K562 (cell line): ENCODE measurements around the gene PCNX3. TPM values are rescaled to one million over a fixed set of nuclear protein-coding genes. Genes with fewer than 3 reads are reported as not detected.

Experiments used
- BCOR ChIP-seq: fragments of 450-650 bp; IDR thresholded peaks from 2 replicates; pipeline ENCODE4 v1.6.1; 2016
- CBFB ChIP-seq: sonication (generic); formaldehyde crosslinking; IDR thresholded peaks from 2 replicates; pipeline ENCODE4 v1.4.0; 2020; ENCODE audit warnings: mild to moderate bottlenecking, missing genetic modification reagents
- CC2D1A ChIP-seq: fragments of 450-650 bp; IDR thresholded peaks from 2 replicates; pipeline ENCODE4 v1.6.1; 2017; ENCODE audit warnings: mild to moderate bottlenecking
- ESRRB ChIP-seq: fragments of 250-450 bp; sonication (Bioruptor Pico); IDR thresholded peaks from 2 replicates; pipeline ENCODE4 v1.5.0; 2020; ENCODE audit warnings: mild to moderate bottlenecking, moderate library complexity, borderline replicate concordance
- HDAC2 ChIP-seq: fragments of 450-650 bp; IDR thresholded peaks from 2 replicates; pipeline ENCODE4 v1.6.1; 2016; ENCODE audit warnings: mild to moderate bottlenecking
- KDM5B ChIP-seq: fragments of 200-600 bp; sonication (generic); IDR thresholded peaks from 2 replicates; pipeline ENCODE4 v1.6.1; 2012; ENCODE audit warnings: low read depth, mild to moderate bottlenecking, moderate library complexity, low read length, control low read depth, inconsistent platforms; ENCODE audit not compliant: insufficient replicate concordance
- MED1 ChIP-seq: sonication (generic); formaldehyde crosslinking; IDR thresholded peaks from 2 replicates; pipeline ENCODE4 v1.8.1; 2023; ENCODE audit warnings: missing genetic modification reagents, borderline replicate concordance
- NONO ChIP-seq, 2 experiments: fragments of 200-400 bp in 1 of 2; fragments of 450-650 bp in 1 of 2; formaldehyde crosslinking in 1 of 2; IDR thresholded peaks; 2 replicates each; pipeline ENCODE4 v1.6.1; 2017; ENCODE audit warnings: low read depth in 2 of 2, mild to moderate bottlenecking in 2 of 2, moderate library complexity in 2 of 2, low read length in 1 of 2
- NR1H2 ChIP-seq: sonication (generic); formaldehyde crosslinking; IDR thresholded peaks from 2 replicates; pipeline ENCODE4 v1.4.0; 2020; ENCODE audit warnings: mild to moderate bottlenecking, missing genetic modification reagents
- SRF ChIP-seq, 2 experiments: fragments of 250-450, 450-650 bp in 1 of 2; sonication (Bioruptor Pico) in 1 of 2; sonication (generic) in 1 of 2; formaldehyde crosslinking; IDR thresholded peaks; 2 replicates each; pipeline versions ENCODE4 v1.5.0 to v1.5.1; 2020 to 2022; ENCODE audit warnings: mild to moderate bottlenecking in 1 of 2, missing genetic modification reagents in 1 of 2
- TEAD4 ChIP-seq, 2 experiments: sonication (generic) in 1 of 2; formaldehyde crosslinking in 1 of 2; IDR thresholded peaks; 2 replicates each; pipeline versions ENCODE4 v1.6.1 to v1.8.0; 2012 to 2022; ENCODE audit warnings: borderline replicate concordance in 1 of 2, inconsistent platforms in 1 of 2, low read length in 1 of 2, mild to moderate bottlenecking in 1 of 2, missing genetic modification reagents in 1 of 2
- ZFPM2 ChIP-seq: fragments of 250-450 bp; sonication (Bioruptor Pico); IDR thresholded peaks from 2 replicates; pipeline ENCODE4 v1.5.1; 2022; ENCODE audit warnings: mild to moderate bottlenecking
- ZNF197 ChIP-seq: fragments of 200-800 bp; sonication (Bioruptor generic); IDR thresholded peaks from 2 replicates; pipeline ENCODE4 v1.6.1; 2016; ENCODE audit warnings: low read depth, missing genetic modification characterization, missing compliant biosample characterization
- ZNF668 ChIP-seq: fragments of 250-450 bp; sonication (Bioruptor Pico); IDR thresholded peaks from 2 replicates; pipeline ENCODE4 v1.8.0; 2022; ENCODE audit warnings: mild to moderate bottlenecking, inconsistent platforms
- ZNF717 ChIP-seq: fragments of 250-450 bp; sonication (Bioruptor Pico); IDR thresholded peaks from 2 replicates; pipeline ENCODE4 v1.5.0; 2021
- polyA plus RNA-seq, 8 experiments: library from polyadenylated mRNA; depleted of rRNA in 4 of 8; stranded (reverse) in 5 of 8; unstranded in 3 of 8; fragments of >200 nt; fragmentation: Nextera tagmentation in 2 of 8; fragmentation: Illumina TruSeq in 1 of 8; extraction: Ambion mirVana in 2 of 8; extraction: Trizol in 1 of 8; gene quantifications; 2 replicates each; pipeline versions ENCODE4 v1.2.1 to v1.2.3, GENCODE V29; 2011 to 2014; ENCODE audit warnings: inconsistent platforms in 1 of 8, missing spikeins in 1 of 8
- total RNA-seq, 7 experiments: library from RNA; depleted of rRNA in 6 of 7; stranded (reverse); fragments of >200 nt in 6 of 7; fragmentation: Illumina TruSeq in 2 of 7; extraction: Trizol in 2 of 7; gene quantifications; 2 replicates each; pipeline versions ENCODE4 v1.2.1 to v1.2.3, GENCODE V29; 2011 to 2021; ENCODE audit warnings: low replicate concordance in 1 of 7
- TF ChIP-seq, protein P1 (sequence below): fragments of 150-350 bp; IDR thresholded peaks from 2 replicates; pipeline ENCODE4 v1.6.1; 2014; ENCODE audit warnings: low read depth, mild to moderate bottlenecking, low read length, borderline replicate concordance
- TF ChIP-seq, protein P2 (sequence below): fragments of 250-450 bp; sonication (Bioruptor Pico); IDR thresholded peaks from 2 replicates; pipeline ENCODE4 v1.5.0; 2021
- TF ChIP-seq, protein P3 (sequence below), 2 experiments: IDR thresholded peaks; 2 replicates each; pipeline ENCODE4 v1.6.1; 2011; ENCODE audit warnings: borderline replicate concordance in 1 of 2, control low read depth in 1 of 2, low read depth in 1 of 2, low read length in 1 of 2, mild to moderate bottlenecking in 1 of 2, mixed read lengths in 1 of 2, moderate library complexity in 1 of 2; ENCODE audit not compliant: insufficient read depth in 1 of 2, insufficient read length in 1 of 2, poor library complexity in 1 of 2, severe bottlenecking in 1 of 2; ENCODE audit errors: extremely low read depth in 1 of 2

The PCNX3 gene
- total and polyA plus RNA-seq, 9 of the 15 experiments (the other 6 are each of a cell fraction or from before 2014, with no cell fraction given) = 0.11 to 47.8 (median 12.8) TPM

DNA sequence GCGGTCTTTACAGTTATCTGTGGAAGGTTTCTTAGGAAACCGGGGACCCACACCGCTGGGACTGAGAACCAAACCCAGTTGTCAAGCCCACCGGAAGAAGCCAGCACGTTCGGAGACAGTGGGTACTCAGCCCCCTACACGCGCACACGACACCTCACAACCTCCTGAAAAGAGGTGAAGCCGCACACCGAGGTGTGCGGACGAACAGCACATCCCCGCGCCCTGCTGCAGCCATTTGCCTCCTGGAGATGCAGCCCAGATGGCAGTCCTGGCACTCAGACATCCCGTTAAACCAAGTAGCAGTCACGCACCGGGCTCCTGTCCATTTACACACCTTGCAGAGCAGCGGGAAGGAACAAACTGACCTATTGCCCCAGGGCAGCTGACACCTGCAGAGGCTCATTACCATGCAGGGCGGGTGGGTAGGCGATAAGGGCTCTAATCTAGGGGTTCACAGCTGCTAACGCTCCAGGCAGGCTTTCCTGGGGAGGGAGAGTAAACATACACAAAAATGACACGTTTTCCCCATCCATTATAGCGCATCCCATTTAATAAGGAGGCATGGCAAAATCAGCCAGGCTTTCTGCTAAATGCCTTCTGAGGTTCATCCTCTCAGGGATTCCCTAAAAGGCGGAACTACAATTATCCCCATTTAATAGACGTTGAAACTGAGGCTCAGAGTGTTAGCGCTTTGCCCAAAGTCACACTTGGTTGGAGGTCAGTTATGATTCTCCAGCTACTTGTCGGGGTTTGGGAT, 40.6 kb upstream of the PCNX3 start (continued):
- TF ChIP-seq ZNF668 = 0 out of 2 replicates have a peak, but pooled peaks have one; percentile 47
- 0 out of 2 replicates have a peak, but pooled peaks have one; percentile 38 for TF ChIP-seq CBFB
- peak; percentile 79; the same call in 1 of the 2 replicates for TF ChIP-seq NR1H2
- peak; percentile 100 for TF ChIP-seq BCOR
- peak; percentile 100 for TF ChIP-seq HDAC2
- 0 out of 2 replicates have a peak, but pooled peaks have one; percentile 67 for TF ChIP-seq ZNF717 (CRISPR knock-in tag)
- TF ChIP-seq MED1 = no peak
- TF ChIP-seq, protein P1, sequence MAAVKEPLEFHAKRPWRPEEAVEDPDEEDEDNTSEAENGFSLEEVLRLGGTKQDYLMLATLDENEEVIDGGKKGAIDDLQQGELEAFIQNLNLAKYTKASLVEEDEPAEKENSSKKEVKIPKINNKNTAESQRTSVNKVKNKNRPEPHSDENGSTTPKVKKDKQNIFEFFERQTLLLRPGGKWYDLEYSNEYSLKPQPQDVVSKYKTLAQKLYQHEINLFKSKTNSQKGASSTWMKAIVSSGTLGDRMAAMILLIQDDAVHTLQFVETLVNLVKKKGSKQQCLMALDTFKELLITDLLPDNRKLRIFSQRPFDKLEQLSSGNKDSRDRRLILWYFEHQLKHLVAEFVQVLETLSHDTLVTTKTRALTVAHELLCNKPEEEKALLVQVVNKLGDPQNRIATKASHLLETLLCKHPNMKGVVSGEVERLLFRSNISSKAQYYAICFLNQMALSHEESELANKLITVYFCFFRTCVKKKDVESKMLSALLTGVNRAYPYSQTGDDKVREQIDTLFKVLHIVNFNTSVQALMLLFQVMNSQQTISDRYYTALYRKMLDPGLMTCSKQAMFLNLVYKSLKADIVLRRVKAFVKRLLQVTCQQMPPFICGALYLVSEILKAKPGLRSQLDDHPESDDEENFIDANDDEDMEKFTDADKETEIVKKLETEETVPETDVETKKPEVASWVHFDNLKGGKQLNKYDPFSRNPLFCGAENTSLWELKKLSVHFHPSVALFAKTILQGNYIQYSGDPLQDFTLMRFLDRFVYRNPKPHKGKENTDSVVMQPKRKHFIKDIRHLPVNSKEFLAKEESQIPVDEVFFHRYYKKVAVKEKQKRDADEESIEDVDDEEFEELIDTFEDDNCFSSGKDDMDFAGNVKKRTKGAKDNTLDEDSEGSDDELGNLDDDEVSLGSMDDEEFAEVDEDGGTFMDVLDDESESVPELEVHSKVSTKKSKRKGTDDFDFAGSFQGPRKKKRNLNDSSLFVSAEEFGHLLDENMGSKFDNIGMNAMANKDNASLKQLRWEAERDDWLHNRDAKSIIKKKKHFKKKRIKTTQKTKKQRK = no peak
- TF ChIP-seq ESRRB (CRISPR knock-in tag) = no peak
- peak in 1 of 2 experiments; percentile 7; a peak in 1 of 4 replicates for TF ChIP-seq NONO (IDR thresholded peaks at IDR 0.05; ENCODE audit: low read depth in 2 of 2, low read length in 1 of 2)
- TF ChIP-seq SRF (CRISPR knock-in tag; IDR thresholded peaks at IDR 0.05) = peak in 1 of 2 experiments; percentile 54; a peak in 1 of 4 replicates
- TF ChIP-seq ZNF197 (CRISPR knock-in tag) = 0 out of 2 replicates have a peak, but pooled peaks have one; percentile 36
- TF ChIP-seq TEAD4 (IDR thresholded peaks at IDR 0.05; ENCODE audit: low read length) = peak; percentile 96
- no peak for TF ChIP-seq TEAD4 (CRISPR knock-in tag; IDR thresholded peaks at IDR 0.05; ENCODE audit: borderline replicate concordance)
- TF ChIP-seq, protein P2, sequence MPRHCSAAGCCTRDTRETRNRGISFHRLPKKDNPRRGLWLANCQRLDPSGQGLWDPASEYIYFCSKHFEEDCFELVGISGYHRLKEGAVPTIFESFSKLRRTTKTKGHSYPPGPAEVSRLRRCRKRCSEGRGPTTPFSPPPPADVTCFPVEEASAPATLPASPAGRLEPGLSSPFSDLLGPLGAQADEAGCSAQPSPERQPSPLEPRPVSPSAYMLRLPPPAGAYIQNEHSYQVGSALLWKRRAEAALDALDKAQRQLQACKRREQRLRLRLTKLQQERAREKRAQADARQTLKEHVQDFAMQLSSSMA (CRISPR knock-in tag) = peak; percentile 71; the same call in 1 of the 2 replicates
- TF ChIP-seq CC2D1A = peak; percentile 61; the same call in 1 of the 2 replicates
- TF ChIP-seq, protein P3, sequence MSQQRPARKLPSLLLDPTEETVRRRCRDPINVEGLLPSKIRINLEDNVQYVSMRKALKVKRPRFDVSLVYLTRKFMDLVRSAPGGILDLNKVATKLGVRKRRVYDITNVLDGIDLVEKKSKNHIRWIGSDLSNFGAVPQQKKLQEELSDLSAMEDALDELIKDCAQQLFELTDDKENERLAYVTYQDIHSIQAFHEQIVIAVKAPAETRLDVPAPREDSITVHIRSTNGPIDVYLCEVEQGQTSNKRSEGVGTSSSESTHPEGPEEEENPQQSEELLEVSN (IDR thresholded peaks at IDR 0.05; ENCODE audit: borderline replicate concordance in 1 of 2, extremely low read depth in 1 of 2, insufficient read depth in 1 of 2, insufficient read length in 1 of 2, low read depth in 1 of 2, low read length in 1 of 2, poor library complexity in 1 of 2, severe bottlenecking in 1 of 2) = peak; percentile 7 to 28
- TF ChIP-seq KDM5B = peak; percentile 39
- TF ChIP-seq ZFPM2 (CRISPR knock-in tag) = no peak
